ENCODE data around the gene FOXP4. TPM values are rescaled to one million over a fixed set of nuclear protein-coding genes. Genes with fewer than 3 reads are reported as not detected.
A peak's percentile ranks its signal among the peaks of the same experiment; 100 is the strongest.

The FOXP4 gene
- total and polyA plus RNA-seq, 2 of the 13 experiments (the other 11 are each of a cell fraction or from before 2014, with no cell fraction given): 11.0 to 12.4 TPM

GRCh38 chr6:41538556-41539182 is 7.5 kb upstream of the FOXP4 start (continued):
- no peak for TF ChIP-seq TRIM22 (IDR thresholded peaks at IDR 0.05)
- TF ChIP-seq ZFX (CRISPR knock-in tag; IDR thresholded peaks at IDR 0.05; ENCODE audit: low read depth): no peak
- TF ChIP-seq CEBPB (IDR thresholded peaks at IDR 0.05; ENCODE audit: borderline replicate concordance, low read depth, low read length): peak; percentile 97
- TF ChIP-seq MAFK (conservative IDR thresholded peaks at IDR 0.05 in 1 of 2, IDR thresholded peaks at IDR 0.05 in 1 of 2; ENCODE audit: low read length in 2 of 2): no peak
- TF ChIP-seq SMARCE1 (IDR thresholded peaks at IDR 0.05; ENCODE audit: borderline replicate concordance): no peak
- TF ChIP-seq ZNF513 (CRISPR knock-in tag; conservative IDR thresholded peaks at IDR 0.05): no peak
- TF ChIP-seq CBX5 (CRISPR knock-in tag; IDR thresholded peaks at IDR 0.05; ENCODE audit: borderline replicate concordance): no peak
- TF ChIP-seq KLF6 (CRISPR knock-in tag; IDR thresholded peaks at IDR 0.05): no peak
- TF ChIP-seq SRSF4 (IDR thresholded peaks at IDR 0.05; ENCODE audit: low read depth, low read length, poor library complexity, severe bottlenecking): no peak
- TF ChIP-seq ZBTB26 (CRISPR knock-in tag; IDR thresholded peaks at IDR 0.05; ENCODE audit: borderline replicate concordance): 0 out of 2 replicates have a peak, but pooled peaks have one; percentile 16
- 0 out of 2 replicates have a peak, but pooled peaks have one; percentile 42 for TF ChIP-seq FOXK1 (CRISPR knock-in tag; IDR thresholded peaks at IDR 0.05; ENCODE audit: borderline replicate concordance, low read depth)
- 0 out of 2 replicates have a peak, but pooled peaks have one; percentile 28 for TF ChIP-seq ZSCAN25 (CRISPR knock-in tag; IDR thresholded peaks at IDR 0.05)
- TF ChIP-seq KLF9 (CRISPR knock-in tag; IDR thresholded peaks at IDR 0.05; ENCODE audit: low read depth): no peak
- TF ChIP-seq KDM5A (IDR thresholded peaks at IDR 0.05; ENCODE audit: borderline replicate concordance, low read length): no peak
- TF ChIP-seq ZNF788 (CRISPR knock-in tag; IDR thresholded peaks at IDR 0.05; ENCODE audit: borderline replicate concordance): 0 out of 2 replicates have a peak, but pooled peaks have one; percentile 20
- TF ChIP-seq PATZ1 (CRISPR knock-in tag; IDR thresholded peaks at IDR 0.05): 0 out of 2 replicates have a peak, but pooled peaks have one; percentile 51
- TF ChIP-seq TCF12 (IDR thresholded peaks at IDR 0.05): no peak
- TF ChIP-seq TCF12 (CRISPR knock-in tag; IDR thresholded peaks at IDR 0.05): no peak
- TF ChIP-seq ATF7 (IDR thresholded peaks at IDR 0.05): peak; percentile 83
- no peak for TF ChIP-seq ATF7 (CRISPR knock-in tag; IDR thresholded peaks at IDR 0.05)
- no peak for TF ChIP-seq IKZF5 (CRISPR knock-in tag; IDR thresholded peaks at IDR 0.05)
- TF ChIP-seq FLYWCH1 (CRISPR knock-in tag; IDR thresholded peaks at IDR 0.05): no peak

Measured in HepG2 (cell line).